ENCODE data around the gene CHST12.
"Not testable (repeated sequence)": the region's sequence is repeated elsewhere in the genome, so short reads cannot be mapped to it uniquely, and the experiment has no call there.

The CHST12 gene

GRCh38 chr7:2372724-2373123 lies 30.7 kb upstream of the CHST12 start:
- no peak for DNase-seq (ENCODE audit: insufficient read length, low spot score)
- no peak for TF ChIP-seq CTCF (IDR thresholded peaks at IDR 0.05; ENCODE audit: insufficient read depth, missing control alignments)
- no peak for FAIRE-seq

GRCh38 chr7:2373124-2373556 lies 30.3 kb upstream of the CHST12 start:
- TF ChIP-seq CTCF (IDR thresholded peaks at IDR 0.05; ENCODE audit: insufficient read depth, missing control alignments): no peak
- FAIRE-seq: no peak

GRCh38 chr7:2373646-2374045 lies 29.8 kb upstream of the CHST12 start:
- DNase-seq (ENCODE audit: insufficient read length, low spot score) (no peak), FAIRE-seq (no peak)
- TF ChIP-seq CTCF (IDR thresholded peaks at IDR 0.05; ENCODE audit: insufficient read depth, missing control alignments): no peak

More at GRCh38 chr7:2373124-2373556, 30.3 kb upstream of the CHST12 start:
- DNase-seq (ENCODE audit: insufficient read length, low spot score): no peak

- DNase-seq (ENCODE audit: insufficient read length, low spot score): no peak
- no peak for FAIRE-seq
Observed at GRCh38 chr7:2374401-2374800, 29.0 kb upstream of the CHST12 start.

GRCh38 chr7:2374830-2375728 lies 28.3 kb upstream of the CHST12 start:
- FAIRE-seq (no peak), DNase-seq (ENCODE audit: insufficient read length, low spot score) (no peak)
- no peak for TF ChIP-seq CTCF (IDR thresholded peaks at IDR 0.05; ENCODE audit: insufficient read depth, missing control alignments)

More at GRCh38 chr7:2374401-2374800, 29.0 kb upstream of the CHST12 start:
- no peak for TF ChIP-seq CTCF (IDR thresholded peaks at IDR 0.05; ENCODE audit: insufficient read depth, missing control alignments)

GRCh38 chr7:2376351-2377154 lies 26.9 kb upstream of the CHST12 start:
- TF ChIP-seq CTCF (IDR thresholded peaks at IDR 0.05; ENCODE audit: insufficient read depth, missing control alignments): no peak
- DNase-seq (ENCODE audit: insufficient read length, low spot score) (no peak), FAIRE-seq (no peak)

GRCh38 chr7:2377492-2377891 lies 25.9 kb upstream of the CHST12 start:
- FAIRE-seq; DNase-seq (ENCODE audit: insufficient read length, low spot score): not testable (repeated sequence)

GRCh38 chr7:2378125-2378524 lies 25.3 kb upstream of the CHST12 start:
- FAIRE-seq; DNase-seq (ENCODE audit: insufficient read length, low spot score): not testable (repeated sequence)
